ENCODE results near the gene SIK3. TPM values are rescaled to one million over a fixed set of nuclear protein-coding genes. Genes with fewer than 3 reads are reported as not detected.

The SIK3 gene
- total RNA-seq, 1 experiment from 2014 or later = 31.4 TPM

DNA sequence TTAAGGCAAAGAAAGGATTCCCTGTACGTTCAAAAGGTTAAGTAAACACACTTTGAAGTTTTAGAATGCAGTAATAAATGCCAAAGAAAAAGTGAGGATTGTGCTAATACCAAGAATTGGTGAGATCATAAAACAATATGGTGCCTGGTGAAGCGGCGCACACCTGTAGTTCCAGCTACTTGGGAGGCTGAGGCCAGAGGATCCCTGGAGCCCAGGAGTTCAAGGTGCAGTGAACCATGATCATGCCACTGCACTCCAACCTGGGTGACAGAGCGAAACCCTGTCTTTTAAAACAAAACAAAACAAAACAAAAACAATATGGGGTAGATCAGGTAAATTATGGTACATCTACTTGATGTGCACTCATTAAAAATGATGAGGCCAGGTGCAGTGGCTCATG is 187.4 kb downstream of the SIK3 start:
- no peak for DNase-seq
- Histone ChIP-seq H3T11ph (ENCODE audit: low read length) (no peak overlapping the region), H3K23ac (ENCODE audit: insufficient read length, low read depth, low read length) (no peak overlapping the region), H3K23me2 (ENCODE audit: insufficient read length, low read depth, low read length, poor library complexity, severe bottlenecking) (no peaks in the 10 kb centered on the region), H3K4me2 (ENCODE audit: insufficient read depth, insufficient read length, low read length) (no peak overlapping the region), H3K27ac (ENCODE audit: insufficient read length, low read depth, low read length) (no peak overlapping the region), H3K9me3 (ENCODE audit: control insufficient read depth, low read depth, low read length) (no peaks in the 10 kb centered on the region), H2AK5ac (ENCODE audit: insufficient read length, low read length) (no peak overlapping the region), H3K27me3 (ENCODE audit: insufficient read depth, low read length) (no peaks in the 10 kb centered on the region), H3K79me2 (ENCODE audit: insufficient read depth, low read length) (no peaks in the 10 kb centered on the region), H4K8ac (replicated peaks; ENCODE audit: insufficient read length, low read depth, low read length) (no peak overlapping the region), H3K18ac (ENCODE audit: insufficient read length, low read depth, low read length) (no peak overlapping the region), H3K4me1 (ENCODE audit: insufficient read depth, low read length) (no peaks in the 10 kb centered on the region), H2AFZ (ENCODE audit: low read length) (no peak overlapping the region), H3K9ac (ENCODE audit: extremely low read depth, insufficient read length, low read length) (no peak overlapping the region), H2BK5ac (ENCODE audit: insufficient read length, low read length) (no peak overlapping the region), H3K14ac (ENCODE audit: insufficient read depth, low read length) (no peak overlapping the region), H3K56ac (ENCODE audit: insufficient read length, low read depth, low read length) (no peak overlapping the region), H2BK20ac (ENCODE audit: low read depth, low read length, poor library complexity, severe bottlenecking) (no peak overlapping the region), H4K91ac (ENCODE audit: insufficient read length, low read depth, low read length) (no peak overlapping the region), H4K5ac (ENCODE audit: insufficient read length, low read depth, low read length) (no peak overlapping the region), H3K79me1 (ENCODE audit: insufficient read depth, low read depth, low read length, poor library complexity, severe bottlenecking) (no peaks in the 10 kb centered on the region), H2BK15ac (ENCODE audit: low read depth, low read length) (no peak overlapping the region), H4K20me1 (ENCODE audit: control insufficient read depth, insufficient read depth, insufficient read length) (no peaks in the 10 kb centered on the region), H2BK12ac (ENCODE audit: insufficient read length, low read depth, low read length) (no peak overlapping the region), H3K4ac (ENCODE audit: low read depth, low read length) (no peak overlapping the region), H2BK120ac (ENCODE audit: low read depth, low read length, poor library complexity, severe bottlenecking) (no peak overlapping the region)
- WGBS (ENCODE audit: extremely low coverage, insufficient read length, low lambda C conversion rate) = no CpG with 5 or more reads among the region's 4 CpGs
- Mint-ChIP-seq H3K27me3 (ENCODE audit: low read depth) (no peaks in the 10 kb centered on the region), H3K36me3 (ENCODE audit: insufficient read depth in 1 of 3, low read depth in 3 of 3) (no peaks in the 10 kb centered on the region), H3K27ac (peak overlapping the region in 2 of 3 experiments; percentile 4 to 58; a peak in 1 of 7 replicates), H3K4me3 (no peak overlapping the region), H3K4me1 (no peaks in the 10 kb centered on the region), H3K9me3 (no peaks in the 10 kb centered on the region)
- TF ChIP-seq, protein P1, sequence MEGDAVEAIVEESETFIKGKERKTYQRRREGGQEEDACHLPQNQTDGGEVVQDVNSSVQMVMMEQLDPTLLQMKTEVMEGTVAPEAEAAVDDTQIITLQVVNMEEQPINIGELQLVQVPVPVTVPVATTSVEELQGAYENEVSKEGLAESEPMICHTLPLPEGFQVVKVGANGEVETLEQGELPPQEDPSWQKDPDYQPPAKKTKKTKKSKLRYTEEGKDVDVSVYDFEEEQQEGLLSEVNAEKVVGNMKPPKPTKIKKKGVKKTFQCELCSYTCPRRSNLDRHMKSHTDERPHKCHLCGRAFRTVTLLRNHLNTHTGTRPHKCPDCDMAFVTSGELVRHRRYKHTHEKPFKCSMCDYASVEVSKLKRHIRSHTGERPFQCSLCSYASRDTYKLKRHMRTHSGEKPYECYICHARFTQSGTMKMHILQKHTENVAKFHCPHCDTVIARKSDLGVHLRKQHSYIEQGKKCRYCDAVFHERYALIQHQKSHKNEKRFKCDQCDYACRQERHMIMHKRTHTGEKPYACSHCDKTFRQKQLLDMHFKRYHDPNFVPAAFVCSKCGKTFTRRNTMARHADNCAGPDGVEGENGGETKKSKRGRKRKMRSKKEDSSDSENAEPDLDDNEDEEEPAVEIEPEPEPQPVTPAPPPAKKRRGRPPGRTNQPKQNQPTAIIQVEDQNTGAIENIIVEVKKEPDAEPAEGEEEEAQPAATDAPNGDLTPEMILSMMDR (conservative IDR thresholded peaks at IDR 0.05) = no peak
